Measurements from ENCODE around the gene CNGA2. TPM values are rescaled to one million over a fixed set of nuclear protein-coding genes. Genes with fewer than 3 reads are reported as not detected.

Gene CNGA2
- total RNA-seq, 2 donors from 2014 or later, result not detected

- H3K36me3 Mint-ChIP-seq, result no peaks in the 10 kb centered on the region
- DNase-seq (ENCODE audit: low spot score in 2 of 2) (no peak), ATAC-seq (no peak)
- H3K9me3 Mint-ChIP-seq, result no peaks in the 10 kb centered on the region
- H3K27ac Mint-ChIP-seq, result no peak overlapping the region
Observed at GRCh38 chrX:151765026-151765425, 30.5 kb downstream of the CNGA2 start.

GRCh38 chrX:151771726-151772125 lies 37.2 kb downstream of the CNGA2 start:
- Mint-ChIP-seq H3K9me3 (no peaks in the 10 kb centered on the region), H3K27ac (no peak overlapping the region), H3K36me3 (no peaks in the 10 kb centered on the region)
- no peak for ATAC-seq
- no peak for DNase-seq (ENCODE audit: low spot score in 2 of 2)

DNA sequence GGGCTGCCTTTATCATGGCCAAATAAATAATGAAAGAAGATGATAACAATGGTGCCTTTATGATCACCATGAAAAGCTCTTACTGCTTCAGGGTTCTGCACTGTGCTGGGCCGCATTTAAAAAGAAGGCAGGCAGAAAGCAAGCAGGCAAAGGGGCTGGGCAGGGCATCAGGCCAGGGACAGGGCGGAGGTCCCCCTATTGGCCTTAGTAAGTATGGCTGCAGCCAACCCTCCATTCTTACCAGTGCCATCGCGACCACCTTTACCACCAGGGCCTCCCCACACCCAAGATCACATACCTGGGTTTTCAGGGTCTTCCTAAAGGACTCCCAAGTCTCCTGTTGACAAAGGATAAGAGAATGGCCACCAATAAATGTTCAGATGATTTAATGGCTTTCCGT lies 38.9 kb downstream of the CNGA2 start:
- ATAC-seq (no peak), DNase-seq (ENCODE audit: low spot score in 2 of 2) (no peak)
- Mint-ChIP-seq H3K9me3 (no peaks in the 10 kb centered on the region), H3K27ac (no peak overlapping the region), H3K36me3 (no peaks in the 10 kb centered on the region)

GRCh38 chrX:151774421-151774820 lies 39.9 kb downstream of the CNGA2 start:
- Mint-ChIP-seq H3K36me3 (no peaks in the 10 kb centered on the region), H3K27ac (no peak overlapping the region), H3K9me3 (no peaks in the 10 kb centered on the region)
- ATAC-seq (no peak), DNase-seq (ENCODE audit: low spot score in 2 of 2) (no peak)

DNA sequence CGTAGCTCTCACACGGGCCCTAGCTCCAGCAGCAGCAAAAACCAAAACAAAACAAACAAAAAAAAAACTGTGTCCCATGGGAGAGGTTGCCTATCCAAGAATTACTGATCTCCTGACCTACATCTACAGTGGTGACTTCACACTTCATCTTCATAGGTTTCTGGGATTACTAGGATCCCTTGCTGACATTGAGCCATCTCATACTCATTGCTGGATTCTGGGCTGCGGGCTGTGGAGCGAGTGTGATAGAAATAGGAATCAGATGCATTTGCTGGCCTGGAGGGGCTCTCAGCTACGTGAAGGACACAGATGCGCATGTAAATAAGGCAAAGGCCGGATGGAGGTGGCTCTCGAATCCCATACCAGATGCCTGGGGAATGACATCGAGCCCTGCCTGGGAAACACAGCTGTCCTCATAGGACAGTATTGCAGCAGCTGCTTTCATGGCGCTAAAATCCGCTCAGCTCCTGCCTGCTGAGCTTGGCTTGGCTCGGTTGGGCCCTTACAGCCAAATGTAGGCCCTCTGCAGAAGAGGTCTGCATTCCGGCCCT lies 41.7 kb downstream of the CNGA2 start:
- no peak overlapping the region for H3K27ac Mint-ChIP-seq
- ATAC-seq (no peak), DNase-seq (ENCODE audit: low spot score in 2 of 2) (no peak)
- no peaks in the 10 kb centered on the region for H3K9me3 Mint-ChIP-seq
- no peaks in the 10 kb centered on the region for H3K36me3 Mint-ChIP-seq

DNA sequence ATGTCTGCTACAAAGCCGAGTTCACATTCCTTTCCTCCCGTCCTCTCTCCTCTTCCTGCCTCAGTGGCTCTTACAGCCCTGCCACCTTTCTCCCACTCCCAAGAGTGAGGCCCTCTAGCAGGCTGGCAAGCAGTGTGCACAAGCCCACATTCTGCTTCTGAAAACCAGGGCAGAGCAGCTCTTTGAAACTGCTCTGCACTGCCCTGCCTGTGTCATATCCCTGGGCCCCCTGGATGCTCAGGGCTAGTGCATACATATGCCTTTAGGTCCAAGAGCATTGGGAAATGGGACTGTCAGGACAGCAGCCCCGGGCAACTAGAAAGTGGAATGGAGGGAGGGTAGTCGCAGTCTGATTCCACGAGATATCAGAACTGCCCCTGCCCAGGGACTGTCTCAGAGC lies 42.4 kb downstream of the CNGA2 start:
- ATAC-seq (no peak), DNase-seq (ENCODE audit: low spot score in 2 of 2) (no peak)
- Mint-ChIP-seq H3K36me3 (no peaks in the 10 kb centered on the region), H3K9me3 (no peaks in the 10 kb centered on the region), H3K27ac (no peak overlapping the region)

DNA sequence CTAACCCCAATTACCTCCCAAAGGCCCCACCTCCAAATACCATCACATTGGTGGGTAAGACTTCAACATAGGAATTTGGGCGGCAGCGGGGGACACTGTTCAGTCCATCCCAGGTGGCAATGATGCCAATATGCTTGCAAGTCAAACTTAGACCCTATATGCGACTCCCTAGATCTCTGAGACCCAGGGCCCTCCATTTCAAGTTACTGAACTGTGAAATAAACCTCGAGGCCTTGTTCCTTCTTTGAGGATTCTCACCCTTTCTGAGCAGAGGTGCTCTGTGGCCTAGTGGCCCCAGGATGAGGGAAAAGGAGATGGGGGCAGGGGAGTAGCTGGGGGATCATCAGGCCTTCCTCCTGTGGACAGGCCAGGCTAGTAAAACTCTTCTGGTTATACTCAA lies 44.7 kb downstream of the CNGA2 start:
- Mint-ChIP-seq H3K27ac (no peak overlapping the region), H3K9me3 (no peaks in the 10 kb centered on the region), H3K36me3 (no peaks in the 10 kb centered on the region)
- DNase-seq (ENCODE audit: low spot score in 2 of 2) (no peak), ATAC-seq (no peak)

GRCh38 chrX:151780621-151781020 lies 46.1 kb downstream of the CNGA2 start:
- no peak for ATAC-seq

DNA sequence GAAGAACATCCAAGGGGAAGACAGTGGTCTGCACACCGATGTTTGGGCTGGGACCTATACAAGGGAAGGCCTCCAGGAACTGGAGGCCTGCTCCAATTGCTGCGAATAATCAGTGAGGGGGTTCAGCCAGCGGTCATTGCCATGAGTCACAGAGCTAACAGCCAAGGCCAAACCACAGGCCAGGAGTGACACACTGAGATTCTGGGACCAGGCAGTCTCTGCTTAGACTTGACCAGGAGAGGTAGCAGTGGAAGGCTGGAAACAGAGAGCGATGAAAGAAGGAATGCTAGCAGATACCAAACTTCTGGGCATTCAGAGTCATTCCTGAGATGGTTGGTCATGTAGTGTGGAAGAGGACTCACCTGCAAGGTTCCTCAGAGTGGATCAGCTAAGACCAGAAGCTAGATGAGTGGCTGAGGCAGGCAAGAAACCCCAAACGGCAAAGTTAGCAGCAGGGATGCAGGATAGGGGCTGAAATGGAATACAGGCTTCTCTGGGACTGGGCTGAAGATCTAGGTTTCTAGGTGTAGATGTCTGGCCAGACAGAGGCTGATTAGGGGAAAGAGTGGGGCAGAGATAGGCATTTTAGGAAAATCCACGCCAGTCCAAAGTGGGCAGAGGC lies 54.7 kb downstream of the CNGA2 start:
- Mint-ChIP-seq H3K27ac (no peak overlapping the region), H3K36me3 (no peaks in the 10 kb centered on the region), H3K9me3 (no peaks in the 10 kb centered on the region)
- DNase-seq (ENCODE audit: low spot score in 2 of 2) (no peak), ATAC-seq (no peak)

More at GRCh38 chrX:151780621-151781020, 46.1 kb downstream of the CNGA2 start:
- H3K27ac Mint-ChIP-seq, result no peak overlapping the region
- H3K9me3 Mint-ChIP-seq, result no peaks in the 10 kb centered on the region
- no peak for DNase-seq (ENCODE audit: low spot score in 2 of 2)
- H3K36me3 Mint-ChIP-seq, result no peaks in the 10 kb centered on the region

DNA sequence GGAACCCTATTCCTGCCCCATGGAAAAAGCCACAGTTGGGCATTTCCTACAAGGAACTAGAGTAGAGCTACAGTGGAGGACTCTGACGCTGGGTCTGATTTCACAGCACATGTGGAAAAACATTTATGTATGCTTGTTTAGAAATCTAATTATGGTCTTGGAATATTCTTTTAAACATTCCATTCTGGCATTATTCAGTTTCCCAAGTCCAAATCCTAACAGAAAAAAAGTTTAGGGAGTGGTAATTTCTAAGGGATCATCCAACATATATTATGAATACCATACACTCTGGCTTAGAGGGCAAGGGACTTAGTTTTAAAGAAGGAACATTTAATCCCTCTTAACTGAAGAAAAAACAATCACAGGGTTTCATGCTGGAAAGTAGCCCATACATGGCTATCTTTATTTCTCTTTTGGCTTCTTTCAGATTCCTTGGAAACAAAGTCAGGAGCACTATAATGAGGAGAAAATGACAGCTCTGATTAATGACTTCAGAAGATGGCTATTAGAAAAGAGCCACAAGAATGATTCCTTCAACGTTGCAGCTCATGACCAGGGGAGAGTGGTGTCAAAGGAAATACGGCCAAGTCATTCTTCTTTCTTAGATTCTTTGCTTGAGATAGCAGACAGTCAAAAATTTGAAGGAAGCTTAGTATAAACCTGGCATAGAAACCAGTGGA lies 56.1 kb downstream of the CNGA2 start:
- DNase-seq (ENCODE audit: low spot score in 2 of 2) (no peak), ATAC-seq (no peak)
- Mint-ChIP-seq H3K9me3 (no peaks in the 10 kb centered on the region), H3K36me3 (no peaks in the 10 kb centered on the region), H3K27ac (no peak overlapping the region)

DNA sequence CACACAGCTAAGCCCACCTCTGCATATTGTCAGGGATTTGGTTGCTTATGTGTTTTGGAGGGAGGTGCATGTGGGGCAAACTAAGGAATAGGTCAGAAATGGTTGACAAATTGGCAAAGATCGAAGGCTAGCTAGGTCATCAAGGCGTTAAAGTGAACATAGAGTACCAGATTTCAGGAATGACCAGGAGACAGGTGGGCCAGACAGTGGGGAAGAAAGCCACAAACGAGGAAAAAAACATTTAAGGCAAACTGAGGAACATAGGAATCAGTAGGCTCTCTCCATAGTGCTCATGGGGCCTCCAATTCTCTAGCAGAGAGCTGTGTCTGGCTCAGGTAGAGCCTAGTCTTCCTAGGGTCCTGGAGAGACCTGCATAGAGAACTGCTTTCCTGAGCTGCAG lies 57.4 kb downstream of the CNGA2 start:
- Mint-ChIP-seq H3K9me3 (no peaks in the 10 kb centered on the region), H3K36me3 (no peaks in the 10 kb centered on the region), H3K27ac (no peak overlapping the region)
- no peak for ATAC-seq
- DNase-seq (ENCODE audit: low spot score in 2 of 2), result no peak

GRCh38 chrX:151792505-151792904 lies 58.0 kb downstream of the CNGA2 start:
- ATAC-seq, result no peak
- H3K9me3 Mint-ChIP-seq, result no peaks in the 10 kb centered on the region
- no peak for DNase-seq (ENCODE audit: low spot score in 2 of 2)
- no peaks in the 10 kb centered on the region for H3K36me3 Mint-ChIP-seq
- no peak overlapping the region for H3K27ac Mint-ChIP-seq

GRCh38 chrX:151793886-151794285 lies 59.3 kb downstream of the CNGA2 start:
- no peak for ATAC-seq
- DNase-seq (ENCODE audit: low spot score in 2 of 2), result no peak
- H3K9me3 Mint-ChIP-seq, result no peaks in the 10 kb centered on the region
- H3K27ac Mint-ChIP-seq, result no peak overlapping the region
- no peaks in the 10 kb centered on the region for H3K36me3 Mint-ChIP-seq

Other genes starting within 250 kb of the CNGA2 start
- gene PASD1, start 171.1 kb upstream of the CNGA2 start, total RNA-seq, result not detected
- gene PRRG3, start 39.3 kb upstream of the CNGA2 start, total RNA-seq, result not detected
- not detected for gene FATE1, start 18.7 kb upstream of the CNGA2 start, total RNA-seq
- gene MAGEA4, start 178.1 kb downstream of the CNGA2 start, total RNA-seq, result not detected
- gene GABRE, start 239.9 kb downstream of the CNGA2 start, total RNA-seq, result not detected

Measured in activated naive CD4-positive, alpha-beta T cell treated with anti-CD3 and anti-CD28 coated beads, Interleukin-2, amount 50 U/mL, for 72 hours (primary cell).